ENCODE results near the gene SKI. TPM values are rescaled to one million over a fixed set of nuclear protein-coding genes. Genes with fewer than 3 reads are reported as not detected.
"Not testable (repeated sequence)": the region's sequence is repeated elsewhere in the genome, so short reads cannot be mapped to it uniquely, and the experiment has no call there.

The SKI gene
- total RNA-seq, 3 donors from 2014 or later, result 26.8 to 86.6 (median 29.0) TPM

DNA sequence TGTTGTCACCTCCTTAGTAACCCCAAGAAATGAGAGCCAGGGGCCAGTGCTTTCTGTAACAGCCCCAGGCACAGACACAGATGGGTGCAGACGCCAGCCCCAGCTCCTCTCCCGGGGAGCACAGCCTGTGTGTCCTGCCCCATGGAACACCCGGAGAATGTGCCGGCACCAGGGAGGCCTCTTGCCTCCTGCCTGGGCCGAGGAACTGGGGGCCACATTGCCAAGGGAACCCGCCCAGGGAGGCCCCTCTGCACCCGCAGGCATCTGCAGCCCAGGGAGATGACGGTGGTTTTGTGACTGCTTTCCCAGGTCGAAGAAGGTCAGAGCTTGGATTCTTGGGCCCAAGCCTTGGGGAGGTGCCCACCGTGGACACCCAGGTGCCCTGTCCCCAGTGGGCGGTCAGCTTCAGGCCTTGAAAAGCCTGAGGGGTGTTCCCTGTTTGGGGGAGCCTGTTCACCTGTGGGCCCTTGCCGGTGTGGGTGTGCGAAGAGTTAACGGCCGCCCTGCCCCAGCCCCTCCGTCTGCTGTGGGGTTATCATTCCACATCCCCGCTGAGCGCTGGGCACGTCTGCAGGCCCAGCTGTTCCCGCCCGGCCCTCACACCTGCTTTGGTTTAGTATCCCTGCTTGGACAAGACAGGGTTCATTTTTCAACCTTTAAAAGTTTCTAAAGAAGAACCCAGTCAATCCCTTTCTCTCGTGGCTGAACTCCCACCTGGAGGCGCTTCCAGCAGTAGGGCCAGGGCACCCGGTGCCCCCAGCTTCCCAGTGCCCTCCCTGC lies 100.7 kb downstream of the SKI start:
- TF ChIP-seq, protein P1, sequence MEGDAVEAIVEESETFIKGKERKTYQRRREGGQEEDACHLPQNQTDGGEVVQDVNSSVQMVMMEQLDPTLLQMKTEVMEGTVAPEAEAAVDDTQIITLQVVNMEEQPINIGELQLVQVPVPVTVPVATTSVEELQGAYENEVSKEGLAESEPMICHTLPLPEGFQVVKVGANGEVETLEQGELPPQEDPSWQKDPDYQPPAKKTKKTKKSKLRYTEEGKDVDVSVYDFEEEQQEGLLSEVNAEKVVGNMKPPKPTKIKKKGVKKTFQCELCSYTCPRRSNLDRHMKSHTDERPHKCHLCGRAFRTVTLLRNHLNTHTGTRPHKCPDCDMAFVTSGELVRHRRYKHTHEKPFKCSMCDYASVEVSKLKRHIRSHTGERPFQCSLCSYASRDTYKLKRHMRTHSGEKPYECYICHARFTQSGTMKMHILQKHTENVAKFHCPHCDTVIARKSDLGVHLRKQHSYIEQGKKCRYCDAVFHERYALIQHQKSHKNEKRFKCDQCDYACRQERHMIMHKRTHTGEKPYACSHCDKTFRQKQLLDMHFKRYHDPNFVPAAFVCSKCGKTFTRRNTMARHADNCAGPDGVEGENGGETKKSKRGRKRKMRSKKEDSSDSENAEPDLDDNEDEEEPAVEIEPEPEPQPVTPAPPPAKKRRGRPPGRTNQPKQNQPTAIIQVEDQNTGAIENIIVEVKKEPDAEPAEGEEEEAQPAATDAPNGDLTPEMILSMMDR (IDR thresholded peaks at IDR 0.05), result no peak
- no peak for ATAC-seq
- DNase-seq, result no peak
- intact Hi-C loops (cut with DNase I, micrococcal nuclease), result no loop called here
- Histone ChIP-seq H3K36me3 (ENCODE audit: low read depth) (no peaks in the 10 kb centered on the region), H3K9me3 (no peaks in the 10 kb centered on the region), H3K4me3 (no peak overlapping the region), H3K4me1 (ENCODE audit: low read depth) (no peaks in the 10 kb centered on the region)

DNA sequence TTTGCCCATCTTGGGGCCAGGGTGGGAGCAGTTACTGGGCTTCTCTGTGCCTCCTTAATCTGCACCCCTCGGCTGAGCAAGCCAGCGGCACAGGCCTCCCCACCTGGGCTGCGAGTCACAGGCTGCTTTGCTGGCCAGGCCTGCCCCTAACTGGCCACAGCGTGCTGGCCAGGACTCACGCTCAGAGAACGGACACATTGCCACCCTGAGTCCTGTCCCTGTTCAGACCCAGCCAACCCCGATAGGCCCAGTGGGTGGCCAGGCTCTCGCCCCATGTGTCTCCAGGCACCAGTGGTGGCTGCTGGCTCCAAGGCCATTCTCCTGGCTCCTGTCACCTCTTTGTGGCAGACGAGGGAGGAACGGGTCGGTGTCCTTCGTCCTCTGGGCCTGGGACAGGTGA lies 101.9 kb downstream of the SKI start:
- no peaks in the 10 kb centered on the region for H3K9me3 ChIP-seq
- TF ChIP-seq, protein P1 (IDR thresholded peaks at IDR 0.05), result no peak
- H3K36me3 ChIP-seq (ENCODE audit: low read depth), result no peaks in the 10 kb centered on the region
- intact Hi-C loops (cut with DNase I, micrococcal nuclease), result no loop called here
- H3K4me1 ChIP-seq (ENCODE audit: low read depth), result no peaks in the 10 kb centered on the region
- no peak for DNase-seq
- no peak overlapping the region for H3K4me3 ChIP-seq
- ATAC-seq, result no peak

DNA sequence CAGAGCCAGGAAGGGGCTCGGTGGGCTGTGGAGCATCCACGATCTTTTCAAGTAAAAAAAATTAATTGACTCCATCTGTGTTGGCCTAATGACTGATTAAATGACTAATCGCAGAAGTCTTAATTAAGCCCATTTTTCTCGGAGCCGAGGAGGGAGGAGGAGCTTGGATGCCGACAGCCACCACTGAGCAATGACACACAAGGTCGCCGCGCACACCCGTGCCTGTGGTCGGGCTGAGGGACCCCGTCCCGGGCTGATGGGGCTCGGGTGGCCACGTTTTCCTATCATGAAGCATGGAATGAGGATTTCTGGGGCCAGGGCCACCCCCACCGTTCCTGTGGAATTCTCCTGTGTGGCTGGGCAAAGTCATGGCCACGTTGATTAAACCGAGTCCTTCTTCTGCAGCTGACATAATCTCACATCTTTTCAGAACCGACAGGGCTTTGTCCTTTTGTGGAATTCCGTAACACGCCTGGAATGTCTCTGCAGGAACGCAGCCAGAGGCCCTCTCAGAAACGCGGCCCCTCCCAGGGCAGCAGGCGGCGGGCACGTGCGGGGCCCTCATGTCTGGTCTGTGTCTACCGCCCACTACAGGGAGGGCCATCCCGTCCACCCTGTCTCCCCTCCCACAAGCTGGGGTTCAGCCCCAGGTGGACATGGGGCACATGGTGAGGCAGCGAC lies 102.5 kb downstream of the SKI start:
- ATAC-seq (peak; percentile 41), DNase-seq (no peak)
- Histone ChIP-seq H3K9me3 (no peaks in the 10 kb centered on the region), H3K4me3 (no peak overlapping the region), H3K4me1 (ENCODE audit: low read depth) (no peaks in the 10 kb centered on the region), H3K36me3 (ENCODE audit: low read depth) (no peaks in the 10 kb centered on the region)
- TF ChIP-seq, protein P1 (IDR thresholded peaks at IDR 0.05), result no peak
- intact Hi-C loops (cut with DNase I, micrococcal nuclease), result no loop called here

DNA sequence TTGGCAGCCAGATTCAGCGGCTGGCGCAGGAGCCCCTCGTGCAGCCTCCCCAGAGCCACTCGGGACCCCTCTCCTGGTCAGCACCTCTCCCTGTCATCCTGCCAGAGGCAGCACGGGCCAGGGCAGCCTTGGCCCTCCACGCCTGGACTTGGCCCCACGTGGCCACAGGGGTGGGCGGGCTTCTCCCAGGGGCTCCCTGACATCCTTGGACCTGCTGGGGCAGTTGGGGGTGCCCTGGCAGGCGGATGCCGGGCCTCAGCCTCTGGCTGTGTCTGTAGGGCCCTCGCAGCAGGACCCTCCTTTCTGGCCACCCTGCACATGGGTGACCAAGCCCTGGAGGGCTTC lies 103.1 kb downstream of the SKI start:
- ATAC-seq, result peak; percentile 10
- no peaks in the 10 kb centered on the region for H3K36me3 ChIP-seq (ENCODE audit: low read depth)
- no peaks in the 10 kb centered on the region for H3K9me3 ChIP-seq
- no peaks in the 10 kb centered on the region for H3K4me1 ChIP-seq (ENCODE audit: low read depth)
- H3K4me3 ChIP-seq, result no peak overlapping the region
- intact Hi-C loops (cut with DNase I, micrococcal nuclease), result no loop called here
- no peak for DNase-seq
- TF ChIP-seq, protein P1 (IDR thresholded peaks at IDR 0.05), result no peak

DNA sequence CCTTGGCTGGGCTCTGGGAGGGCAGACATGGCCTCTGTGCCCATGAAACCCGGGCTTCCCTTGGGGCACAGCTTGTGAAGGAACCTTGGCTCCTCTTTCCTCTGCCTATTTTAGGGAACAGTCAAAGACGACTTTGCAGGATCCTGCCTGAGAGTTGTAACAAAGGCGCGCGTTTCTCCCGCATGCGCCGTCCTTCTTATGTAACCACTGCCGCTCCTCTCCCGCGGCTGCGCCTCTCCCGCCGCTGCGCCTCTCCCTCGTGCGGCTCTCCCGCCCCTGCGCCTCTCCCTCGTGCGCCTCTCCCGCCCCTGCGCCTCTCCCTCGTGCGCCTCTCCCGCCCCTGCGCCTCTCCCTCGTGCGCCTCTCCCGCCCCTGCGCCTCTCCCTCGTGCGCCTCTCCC lies 103.5 kb downstream of the SKI start:
- intact Hi-C loops (cut with DNase I, micrococcal nuclease); H3K4me1 ChIP-seq (ENCODE audit: low read depth); H3K4me3 ChIP-seq; H3K36me3 ChIP-seq (ENCODE audit: low read depth); H3K9me3 ChIP-seq; DNase-seq; ATAC-seq: not testable (repeated sequence)

DNA sequence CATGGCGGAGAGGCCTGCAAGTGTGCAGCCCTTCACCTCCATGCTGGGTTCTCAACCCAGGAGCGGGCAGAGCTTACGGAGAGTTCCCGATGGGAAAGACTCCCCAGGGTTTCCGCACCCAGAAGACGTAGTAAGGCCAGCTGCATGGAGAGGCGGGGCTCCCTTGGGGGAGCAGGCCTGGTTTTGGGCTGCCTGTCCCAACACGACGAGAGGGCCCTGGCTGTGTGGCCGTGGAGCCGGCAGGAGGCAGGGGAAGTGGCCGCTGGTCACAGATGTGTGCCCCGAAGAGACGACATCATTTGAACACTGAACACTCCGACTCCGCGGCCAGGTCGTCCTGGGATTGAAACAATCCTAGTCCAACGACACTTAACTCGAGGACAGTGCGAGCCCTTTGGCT lies 106.2 kb downstream of the SKI start:
- Histone ChIP-seq H3K4me3 (no peak overlapping the region), H3K9me3 (no peaks in the 10 kb centered on the region), H3K4me1 (ENCODE audit: low read depth) (no peaks in the 10 kb centered on the region), H3K36me3 (ENCODE audit: low read depth) (no peaks in the 10 kb centered on the region)
- DNase-seq (no peak), ATAC-seq (no peak)
- TF ChIP-seq, protein P1 (IDR thresholded peaks at IDR 0.05), result no peak
- intact Hi-C loops (cut with DNase I, micrococcal nuclease), result no loop called here

Data from mucosa of descending colon (tissue), 3 donors.